Natural killer cell (primary cell): Measurements from ENCODE around the gene LRCOL1. TPM values are rescaled to one million over a fixed set of nuclear protein-coding genes. Genes with fewer than 3 reads are reported as not detected.

Source experiments
- ATAC-seq, 3 donors: fragments of 150-1000 bp in 2 of 3; fragments of 200-7000 bp in 1 of 3; cut with Tn5 transposase; 1 replicate in 1 of 3; 2 replicates in 2 of 3; pipeline ENCODE4 v1.10.0; 2021; ENCODE audit warnings: mild to moderate bottlenecking in 2 of 3, moderate library complexity in 2 of 3
- DNase-seq, 2 donors: peaks; one replicate each; pipeline versions ENCODE4 v3.0.0 to v3.0.0-alpha.2; 2013 to 2021; ENCODE audit warnings: mixed read lengths in 1 of 2
- H3K27ac ChIP-seq: one replicate; pipeline ENCODE4 v1.5.1; 2013; ENCODE audit warnings: mild to moderate bottlenecking, low read length
- H3K27me3 ChIP-seq: one replicate; pipeline ENCODE4 v1.6.1; 2013; ENCODE audit warnings: low read length; ENCODE audit not compliant: control insufficient read depth, insufficient read depth
- H3K36me3 ChIP-seq: one replicate; pipeline ENCODE4 v1.6.1; 2013; ENCODE audit warnings: low read length; ENCODE audit not compliant: control insufficient read depth, insufficient read depth
- H3K4me1 ChIP-seq: one replicate; pipeline ENCODE4 v1.6.1; 2013; ENCODE audit warnings: low read length; ENCODE audit not compliant: control insufficient read depth, insufficient read depth
- H3K4me3 ChIP-seq: one replicate; pipeline ENCODE4 v1.5.1; 2013; ENCODE audit warnings: low read length
- H3K9me3 ChIP-seq: one replicate; pipeline ENCODE4 v1.6.1; 2013; ENCODE audit warnings: low read length; ENCODE audit not compliant: control insufficient read depth, insufficient read depth
- H3K27ac Mint-ChIP-seq, 2 donors: one replicate each; pipeline ENCODE4 v1.8.0; 2022; ENCODE audit warnings: mild to moderate bottlenecking in 2 of 2, mixed read lengths in 2 of 2, moderate library complexity in 1 of 2
- H3K27me3 Mint-ChIP-seq, 2 donors: one replicate each; pipeline ENCODE4 v1.8.0; 2022; ENCODE audit warnings: low read depth in 2 of 2, mixed read lengths in 2 of 2
- H3K36me3 Mint-ChIP-seq: one replicate; pipeline ENCODE4 v1.8.0; 2022; ENCODE audit warnings: mixed read lengths
- H3K4me1 Mint-ChIP-seq, 2 donors: one replicate each; pipeline ENCODE4 v1.8.0; 2022; ENCODE audit warnings: mixed read lengths in 2 of 2
- H3K4me3 Mint-ChIP-seq: one replicate; pipeline ENCODE4 v1.8.0; 2022; ENCODE audit warnings: mild to moderate bottlenecking, moderate library complexity, mixed read lengths
- H3K9me3 Mint-ChIP-seq, 2 donors: one replicate each; pipeline ENCODE4 v1.8.0; 2022; ENCODE audit warnings: mixed read lengths in 2 of 2
- WGBS: methylation state at CpG from one replicate; pipeline ENCODE4 v1.1.7; 2013; ENCODE audit warnings: missing lambda C conversion rate; ENCODE audit not compliant: insufficient coverage; 5-methylcytosine and 5-hydroxymethylcytosine counted together
- intact Hi-C: fragments of 100-400 bp; cut with micrococcal nuclease; formaldehyde crosslinking; loops from one replicate; pipeline ENCODE4 v1.14.2; 2022
- total RNA-seq, 4 donors: library from RNA; stranded (reverse); fragments of 120-200 nt in 1 of 4; gene quantifications; one replicate each; pipeline versions ENCODE4 v1.2.3 to v1.2.4, GENCODE V29; 2013 to 2022
- TF ChIP-seq, protein P1 (sequence below): fragments of 200-600 bp; IDR thresholded peaks from one replicate; pipeline ENCODE4 v1.8.0; 2022; ENCODE audit warnings: antibody characterized with exemption

Gene LRCOL1
- total RNA-seq, 3 donors from 2014 or later (not counting 1 experiment from before 2014, with no cell fraction given): not detected

DNA sequence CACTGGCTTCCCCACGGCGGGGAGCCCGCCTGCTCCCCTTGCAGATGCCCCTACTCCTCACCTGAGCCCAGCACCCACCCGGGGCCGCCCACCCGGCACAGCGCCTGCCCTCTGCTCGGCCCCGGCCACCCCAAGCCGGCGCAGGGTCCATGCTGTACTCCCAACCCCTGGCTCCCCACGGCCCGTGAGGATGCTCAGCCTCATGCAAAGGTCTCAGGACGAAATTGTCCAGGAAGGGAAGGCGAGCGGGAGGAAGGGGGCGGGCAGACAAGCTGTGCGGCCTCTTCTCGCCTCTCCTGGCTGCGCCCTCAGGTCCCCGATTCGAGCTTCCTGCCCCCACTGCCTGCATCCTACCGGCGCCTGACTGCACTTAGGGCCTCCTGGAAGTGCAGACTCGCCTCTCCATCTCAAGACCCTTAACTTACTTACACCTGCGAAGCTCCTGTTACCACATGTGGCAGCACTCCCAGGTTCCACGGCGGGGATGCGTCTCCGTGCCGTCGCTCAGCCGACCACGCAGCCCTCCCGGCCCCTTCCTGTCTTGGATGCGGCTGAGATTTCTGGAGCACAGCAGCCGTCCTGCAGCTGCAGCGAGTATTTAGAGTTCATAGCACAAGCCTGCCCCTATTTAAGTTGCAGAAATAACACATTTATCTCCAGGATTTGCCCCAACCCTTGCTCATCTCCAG is 18.0 kb downstream of the LRCOL1 start:
- Mint-ChIP-seq H3K27ac (no peak overlapping the region), H3K4me3 (no peak overlapping the region), H3K9me3 (peaks cover 0 to 2% of the 10 kb centered on the region in 2 donors), H3K36me3 (no peaks in the 10 kb centered on the region), H3K27me3 (peaks cover 2 to 7% of the 10 kb centered on the region in 2 donors), H3K4me1 (peaks cover 11% of the 10 kb centered on the region in 2 donors)
- Histone ChIP-seq H3K36me3 (no peaks in the 10 kb centered on the region), H3K4me1 (peaks cover 2% of the 10 kb centered on the region), H3K27ac (no peak overlapping the region), H3K27me3 (no peaks in the 10 kb centered on the region), H3K4me3 (no peak overlapping the region), H3K9me3 (no peaks in the 10 kb centered on the region)
- 85% methylated on average over 38 of the region's 38 CpGs for WGBS
- DNase-seq (no peak), ATAC-seq (no peak)
- TF ChIP-seq, protein P1, sequence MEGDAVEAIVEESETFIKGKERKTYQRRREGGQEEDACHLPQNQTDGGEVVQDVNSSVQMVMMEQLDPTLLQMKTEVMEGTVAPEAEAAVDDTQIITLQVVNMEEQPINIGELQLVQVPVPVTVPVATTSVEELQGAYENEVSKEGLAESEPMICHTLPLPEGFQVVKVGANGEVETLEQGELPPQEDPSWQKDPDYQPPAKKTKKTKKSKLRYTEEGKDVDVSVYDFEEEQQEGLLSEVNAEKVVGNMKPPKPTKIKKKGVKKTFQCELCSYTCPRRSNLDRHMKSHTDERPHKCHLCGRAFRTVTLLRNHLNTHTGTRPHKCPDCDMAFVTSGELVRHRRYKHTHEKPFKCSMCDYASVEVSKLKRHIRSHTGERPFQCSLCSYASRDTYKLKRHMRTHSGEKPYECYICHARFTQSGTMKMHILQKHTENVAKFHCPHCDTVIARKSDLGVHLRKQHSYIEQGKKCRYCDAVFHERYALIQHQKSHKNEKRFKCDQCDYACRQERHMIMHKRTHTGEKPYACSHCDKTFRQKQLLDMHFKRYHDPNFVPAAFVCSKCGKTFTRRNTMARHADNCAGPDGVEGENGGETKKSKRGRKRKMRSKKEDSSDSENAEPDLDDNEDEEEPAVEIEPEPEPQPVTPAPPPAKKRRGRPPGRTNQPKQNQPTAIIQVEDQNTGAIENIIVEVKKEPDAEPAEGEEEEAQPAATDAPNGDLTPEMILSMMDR: no peak
- intact Hi-C loops: no loop called here

DNA sequence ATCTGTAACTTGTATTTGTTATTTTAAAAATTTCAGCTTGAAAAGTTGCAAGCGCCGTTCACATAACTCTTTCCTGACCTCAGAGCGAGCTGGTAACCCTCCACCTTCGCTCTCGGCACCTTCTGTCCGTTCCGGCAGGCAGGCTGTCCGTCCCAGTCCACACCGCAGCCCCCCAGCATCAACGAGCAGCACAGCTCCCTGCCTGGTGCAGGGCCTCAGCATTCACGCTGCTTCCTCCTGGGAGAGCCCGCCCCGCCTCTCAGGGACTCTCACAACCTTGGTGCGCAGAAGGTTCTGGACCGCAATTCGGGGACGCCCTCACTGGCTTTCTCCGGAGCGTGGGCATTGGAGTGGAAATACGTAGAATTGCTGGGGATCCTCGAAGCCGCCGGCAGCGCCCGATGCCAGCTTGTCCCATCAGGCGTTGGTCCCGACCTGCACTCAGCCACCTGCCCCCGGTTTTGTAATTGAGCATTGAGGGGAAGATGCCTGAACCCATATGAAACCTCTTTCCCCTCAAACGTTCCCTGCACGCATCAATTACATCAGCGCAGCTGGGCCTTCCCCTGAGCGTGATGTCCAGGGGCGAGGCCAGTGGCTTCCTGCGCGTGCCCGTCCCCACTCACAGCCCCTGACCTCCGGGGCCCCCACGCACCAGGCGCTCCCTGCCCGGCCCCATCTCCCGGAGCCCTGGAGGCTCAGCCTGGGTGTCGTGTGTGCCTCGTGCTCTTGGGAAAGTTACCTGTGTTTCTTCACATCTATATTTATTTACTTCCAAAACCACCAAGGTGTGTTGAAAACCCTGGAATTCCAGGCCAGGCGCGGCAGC is 19.1 kb downstream of the LRCOL1 start:
- no peak overlapping the region for H3K4me3 Mint-ChIP-seq
- no peak for DNase-seq
- no peaks in the 10 kb centered on the region for H3K9me3 ChIP-seq
- H3K27me3 Mint-ChIP-seq: peaks cover 0 to 4% of the 10 kb centered on the region in 2 donors
- no peak overlapping the region for H3K27ac ChIP-seq
- intact Hi-C loops: no loop called here
- H3K4me1 ChIP-seq: no peaks in the 10 kb centered on the region
- ATAC-seq: no peak
- H3K27ac Mint-ChIP-seq: no peak overlapping the region
- no peaks in the 10 kb centered on the region for H3K36me3 Mint-ChIP-seq
- H3K27me3 ChIP-seq: no peaks in the 10 kb centered on the region
- H3K9me3 Mint-ChIP-seq: peaks cover 0 to 2% of the 10 kb centered on the region in 2 donors
- TF ChIP-seq, protein P1: no peak
- WGBS: 95% methylated on average over 45 of the region's 45 CpGs
- H3K4me1 Mint-ChIP-seq: peaks cover 6 to 8% of the 10 kb centered on the region in 2 donors
- no peak overlapping the region for H3K4me3 ChIP-seq
- no peaks in the 10 kb centered on the region for H3K36me3 ChIP-seq

DNA sequence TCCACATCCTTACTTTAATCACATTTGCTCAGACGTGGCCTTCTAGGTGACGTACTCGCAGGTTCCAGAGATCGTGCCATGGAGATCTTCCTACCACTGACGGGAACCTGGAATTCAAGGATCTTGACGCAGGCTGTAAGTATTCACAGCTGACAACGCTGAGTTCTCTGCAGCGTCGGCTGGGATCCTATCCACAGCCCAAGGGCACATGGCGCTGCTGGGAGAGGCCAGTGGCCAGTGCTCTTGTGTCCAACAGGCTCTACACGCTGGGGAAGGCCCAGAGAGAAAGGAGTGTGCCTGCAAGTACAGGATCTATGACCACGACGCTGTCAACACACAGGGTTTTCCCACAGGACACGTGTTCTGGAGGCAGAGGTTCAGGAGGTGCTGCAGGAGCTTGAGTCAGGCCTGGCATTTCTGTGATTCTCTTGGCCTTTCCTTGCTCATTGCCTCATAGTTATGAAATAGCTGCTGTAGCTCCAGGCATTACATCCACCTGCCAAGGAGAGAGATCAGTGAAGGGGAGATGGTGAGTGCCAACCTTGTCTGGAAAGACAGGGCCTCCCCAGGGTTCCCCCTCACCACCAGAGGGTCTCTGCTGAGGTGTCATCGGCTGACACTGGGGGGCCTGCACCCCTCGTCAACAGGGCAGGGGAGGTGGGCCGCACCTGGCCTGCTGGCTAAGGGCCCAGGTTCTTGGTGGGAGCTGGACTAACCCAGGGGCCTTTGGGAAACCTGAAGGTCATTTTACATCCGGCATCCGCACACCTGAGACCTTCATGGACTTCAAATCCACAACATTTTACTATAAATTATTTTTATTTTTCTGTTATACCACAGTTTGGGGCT is 21.3 kb downstream of the LRCOL1 start:
- Histone ChIP-seq H3K27ac (no peak overlapping the region), H3K4me1 (no peaks in the 10 kb centered on the region), H3K27me3 (no peaks in the 10 kb centered on the region), H3K4me3 (no peak overlapping the region), H3K9me3 (no peaks in the 10 kb centered on the region), H3K36me3 (peaks cover under 1% of the 10 kb centered on the region)
- Mint-ChIP-seq H3K9me3 (peaks cover 0 to 2% of the 10 kb centered on the region in 2 donors), H3K27ac (no peak overlapping the region), H3K4me1 (peaks cover 6% of the 10 kb centered on the region in 2 donors), H3K36me3 (no peaks in the 10 kb centered on the region), H3K27me3 (peaks cover 0 to 4% of the 10 kb centered on the region in 2 donors), H3K4me3 (no peak overlapping the region)
- WGBS: 84% methylated on average over 18 of the region's 19 CpGs
- ATAC-seq (no peak), DNase-seq (no peak)
- intact Hi-C loops: no loop called here
- TF ChIP-seq, protein P1: no peak
